ENCODE measurements around the gene GFPT2.

DNA sequence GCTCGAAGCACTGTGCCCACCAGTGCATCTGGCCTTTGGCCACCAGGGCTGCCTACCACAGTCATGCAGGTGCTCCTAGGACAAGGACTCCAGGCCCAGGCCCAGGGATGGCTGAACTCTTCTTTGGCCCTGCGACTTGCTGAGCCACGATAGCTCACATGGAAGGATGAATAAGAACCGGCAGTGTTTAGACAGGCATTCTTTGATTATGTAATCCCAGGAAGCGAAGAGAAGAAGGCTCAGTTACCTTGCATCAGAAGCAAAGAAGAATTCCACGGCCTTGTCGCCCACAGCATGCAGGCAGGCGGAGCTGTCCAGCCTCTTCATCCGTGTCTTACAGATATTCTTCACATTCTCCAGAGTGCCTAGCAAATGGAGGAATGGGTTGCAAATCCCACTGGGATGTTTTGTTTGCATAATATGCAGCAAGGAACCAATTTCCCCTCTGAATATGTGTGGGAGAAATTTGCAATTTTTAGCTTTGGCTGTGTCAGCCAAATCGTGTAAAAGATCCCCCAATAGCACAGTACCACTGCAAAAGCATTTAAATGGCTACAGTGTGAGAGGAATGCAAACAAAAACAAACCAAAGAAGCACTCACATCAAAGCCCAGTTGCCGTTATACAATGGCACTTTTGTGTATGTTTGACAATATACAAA lies 29.1 kb downstream of the GFPT2 start:
- TF ChIP-seq KLF16 (tag by site-specific recombination; IDR thresholded peaks at IDR 0.05) = no peak
- TF ChIP-seq, protein P1, sequence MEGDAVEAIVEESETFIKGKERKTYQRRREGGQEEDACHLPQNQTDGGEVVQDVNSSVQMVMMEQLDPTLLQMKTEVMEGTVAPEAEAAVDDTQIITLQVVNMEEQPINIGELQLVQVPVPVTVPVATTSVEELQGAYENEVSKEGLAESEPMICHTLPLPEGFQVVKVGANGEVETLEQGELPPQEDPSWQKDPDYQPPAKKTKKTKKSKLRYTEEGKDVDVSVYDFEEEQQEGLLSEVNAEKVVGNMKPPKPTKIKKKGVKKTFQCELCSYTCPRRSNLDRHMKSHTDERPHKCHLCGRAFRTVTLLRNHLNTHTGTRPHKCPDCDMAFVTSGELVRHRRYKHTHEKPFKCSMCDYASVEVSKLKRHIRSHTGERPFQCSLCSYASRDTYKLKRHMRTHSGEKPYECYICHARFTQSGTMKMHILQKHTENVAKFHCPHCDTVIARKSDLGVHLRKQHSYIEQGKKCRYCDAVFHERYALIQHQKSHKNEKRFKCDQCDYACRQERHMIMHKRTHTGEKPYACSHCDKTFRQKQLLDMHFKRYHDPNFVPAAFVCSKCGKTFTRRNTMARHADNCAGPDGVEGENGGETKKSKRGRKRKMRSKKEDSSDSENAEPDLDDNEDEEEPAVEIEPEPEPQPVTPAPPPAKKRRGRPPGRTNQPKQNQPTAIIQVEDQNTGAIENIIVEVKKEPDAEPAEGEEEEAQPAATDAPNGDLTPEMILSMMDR (tag by site-specific recombination; IDR thresholded peaks at IDR 0.05) = no peak
- TF ChIP-seq ZNF654 (tag by site-specific recombination; IDR thresholded peaks at IDR 0.05; ENCODE audit: low read depth) = no peak
- TF ChIP-seq ZNF239 (tag by site-specific recombination; IDR thresholded peaks at IDR 0.05) = no peak
- no peak for TF ChIP-seq ZSCAN16 (tag by site-specific recombination; IDR thresholded peaks at IDR 0.05)
- no peak for TF ChIP-seq ZNF350 (tag by site-specific recombination; IDR thresholded peaks at IDR 0.05)
- TF ChIP-seq ZNF777 (tag by site-specific recombination; IDR thresholded peaks at IDR 0.05; ENCODE audit: borderline replicate concordance) = no peak
- TF ChIP-seq, protein P2, sequence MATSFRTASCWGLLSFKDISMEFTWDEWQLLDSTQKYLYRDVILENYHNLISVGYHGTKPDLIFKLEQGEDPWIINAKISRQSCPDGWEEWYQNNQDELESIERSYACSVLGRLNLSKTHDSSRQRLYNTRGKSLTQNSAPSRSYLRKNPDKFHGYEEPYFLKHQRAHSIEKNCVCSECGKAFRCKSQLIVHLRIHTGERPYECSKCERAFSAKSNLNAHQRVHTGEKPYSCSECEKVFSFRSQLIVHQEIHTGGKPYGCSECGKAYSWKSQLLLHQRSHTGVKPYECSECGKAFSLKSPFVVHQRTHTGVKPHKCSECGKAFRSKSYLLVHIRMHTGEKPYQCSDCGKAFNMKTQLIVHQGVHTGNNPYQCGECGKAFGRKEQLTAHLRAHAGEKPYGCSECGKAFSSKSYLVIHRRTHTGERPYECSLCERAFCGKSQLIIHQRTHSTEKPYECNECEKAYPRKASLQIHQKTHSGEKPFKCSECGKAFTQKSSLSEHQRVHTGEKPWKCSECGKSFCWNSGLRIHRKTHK (tag by site-specific recombination; IDR thresholded peaks at IDR 0.05) = no peak
- TF ChIP-seq, protein P3, sequence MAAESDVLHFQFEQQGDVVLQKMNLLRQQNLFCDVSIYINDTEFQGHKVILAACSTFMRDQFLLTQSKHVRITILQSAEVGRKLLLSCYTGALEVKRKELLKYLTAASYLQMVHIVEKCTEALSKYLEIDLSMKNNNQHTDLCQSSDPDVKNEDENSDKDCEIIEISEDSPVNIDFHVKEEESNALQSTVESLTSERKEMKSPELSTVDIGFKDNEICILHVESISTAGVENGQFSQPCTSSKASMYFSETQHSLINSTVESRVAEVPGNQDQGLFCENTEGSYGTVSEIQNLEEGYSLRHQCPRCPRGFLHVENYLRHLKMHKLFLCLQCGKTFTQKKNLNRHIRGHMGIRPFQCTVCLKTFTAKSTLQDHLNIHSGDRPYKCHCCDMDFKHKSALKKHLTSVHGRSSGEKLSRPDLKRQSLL (tag by site-specific recombination; IDR thresholded peaks at IDR 0.05) = no peak
- TF ChIP-seq, protein P4, sequence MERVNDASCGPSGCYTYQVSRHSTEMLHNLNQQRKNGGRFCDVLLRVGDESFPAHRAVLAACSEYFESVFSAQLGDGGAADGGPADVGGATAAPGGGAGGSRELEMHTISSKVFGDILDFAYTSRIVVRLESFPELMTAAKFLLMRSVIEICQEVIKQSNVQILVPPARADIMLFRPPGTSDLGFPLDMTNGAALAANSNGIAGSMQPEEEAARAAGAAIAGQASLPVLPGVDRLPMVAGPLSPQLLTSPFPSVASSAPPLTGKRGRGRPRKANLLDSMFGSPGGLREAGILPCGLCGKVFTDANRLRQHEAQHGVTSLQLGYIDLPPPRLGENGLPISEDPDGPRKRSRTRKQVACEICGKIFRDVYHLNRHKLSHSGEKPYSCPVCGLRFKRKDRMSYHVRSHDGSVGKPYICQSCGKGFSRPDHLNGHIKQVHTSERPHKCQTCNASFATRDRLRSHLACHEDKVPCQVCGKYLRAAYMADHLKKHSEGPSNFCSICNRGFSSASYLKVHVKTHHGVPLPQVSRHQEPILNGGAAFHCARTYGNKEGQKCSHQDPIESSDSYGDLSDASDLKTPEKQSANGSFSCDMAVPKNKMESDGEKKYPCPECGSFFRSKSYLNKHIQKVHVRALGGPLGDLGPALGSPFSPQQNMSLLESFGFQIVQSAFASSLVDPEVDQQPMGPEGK (tag by site-specific recombination; IDR thresholded peaks at IDR 0.05) = no peak

Measured in HEK293 (cell line).